Left lung (tissue), 10 donors: Measurements from ENCODE around the gene PDCD5. TPM values are rescaled to one million over a fixed set of nuclear protein-coding genes. Genes with fewer than 3 reads are reported as not detected.

Experiments
- ATAC-seq: fragments of 200-7000 bp; cut with Tn5 transposase; one replicate; pipeline ENCODE4 v1.9.1; 2020; ENCODE audit warnings: moderate library complexity
- DNase-seq, 4 donors: peaks; one replicate each; pipeline ENCODE4 v3.0.0-alpha.2; 2013 to 2020
- H3K27ac ChIP-seq, 2 donors: fragments of 200-600 bp; sonication (generic) in 1 of 2; one replicate each; pipeline versions ENCODE4 v1.5.0 to v1.8.0; 2020 to 2021
- H3K27me3 ChIP-seq, 2 donors: fragments of 200-600 bp; sonication (generic) in 1 of 2; one replicate each; pipeline versions ENCODE4 v1.5.0 to v1.8.0; 2020 to 2021
- H3K36me3 ChIP-seq, 2 donors: fragments of 200-600 bp; sonication (generic) in 1 of 2; one replicate each; pipeline versions ENCODE4 v1.5.0 to v1.8.0; 2020 to 2021
- H3K4me1 ChIP-seq, 2 donors: fragments of 200-600 bp; one replicate each; pipeline ENCODE4 v1.8.0; 2021
- H3K4me3 ChIP-seq, 2 donors: fragments of 200-600 bp; sonication (generic) in 1 of 2; one replicate each; pipeline versions ENCODE4 v1.5.0 to v1.8.0; 2020 to 2021; ENCODE audit warnings: mild to moderate bottlenecking in 1 of 2
- H3K9me3 ChIP-seq, 2 donors: fragments of 200-600 bp; sonication (generic) in 1 of 2; one replicate each; pipeline versions ENCODE4 v1.5.0 to v1.8.0; 2020 to 2021
- intact Hi-C, 2 donors: fragments of 100-400 bp; cut with DNase I; formaldehyde crosslinking; loops; one replicate each; pipeline versions ENCODE4 v1.11.2 to v1.14.2; 2022
- polyA plus RNA-seq, 6 donors: library from polyadenylated mRNA; unstranded; fragments of 120-200 nt; gene quantifications; one replicate each; pipeline ENCODE4 v1.2.1, GENCODE V29; 2013; ENCODE audit not compliant: insufficient read length in 6 of 6
- total RNA-seq, 2 donors: library from RNA; stranded (reverse); fragmentation: NEBNext Ultra II Directional; extraction: Animal tissue kit (Norgen Biotek cat#: 25700); gene quantifications; one replicate each; pipeline ENCODE4 v1.2.1, GENCODE V29; 2021
- TF ChIP-seq, protein P1 (sequence below), 2 donors: fragments of 200-600 bp; sonication (generic) in 1 of 2; IDR thresholded peaks; one replicate each; pipeline versions ENCODE4 v1.5.0 to v1.8.0; 2021; ENCODE audit warnings: antibody characterized with exemption in 2 of 2
- donor health status: DM: no; HTN: yes; CAD: no.
- donor health status: DM: no; HTN: no; CAD: no.

Gene PDCD5
- total and polyA plus RNA-seq, 8 donors: 69.3 to 131 (median 115) TPM

DNA sequence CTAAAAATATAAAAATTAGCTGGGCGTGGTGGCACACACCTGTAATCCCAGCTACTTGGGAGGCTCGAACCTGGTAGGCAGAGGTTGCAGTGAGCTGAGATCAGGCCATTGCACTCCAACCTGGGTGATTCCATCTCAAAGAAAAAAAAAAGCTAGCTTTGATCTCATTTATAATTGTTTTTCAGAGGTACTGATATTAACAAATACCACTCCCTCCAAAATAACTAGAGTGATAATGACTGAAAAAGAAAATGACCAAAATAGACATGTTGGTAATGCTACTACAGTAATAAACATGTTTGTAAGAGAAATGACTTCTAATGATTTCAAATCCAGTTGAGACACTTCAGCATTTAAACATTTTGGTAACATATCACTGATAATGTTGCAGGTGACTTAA lies 13.0 kb downstream of the PDCD5 start:
- no peaks in the 10 kb centered on the region for H3K9me3 ChIP-seq
- peaks cover 4 to 69% of the 10 kb centered on the region in 2 donors for H3K36me3 ChIP-seq
- ATAC-seq: no peak

DNA sequence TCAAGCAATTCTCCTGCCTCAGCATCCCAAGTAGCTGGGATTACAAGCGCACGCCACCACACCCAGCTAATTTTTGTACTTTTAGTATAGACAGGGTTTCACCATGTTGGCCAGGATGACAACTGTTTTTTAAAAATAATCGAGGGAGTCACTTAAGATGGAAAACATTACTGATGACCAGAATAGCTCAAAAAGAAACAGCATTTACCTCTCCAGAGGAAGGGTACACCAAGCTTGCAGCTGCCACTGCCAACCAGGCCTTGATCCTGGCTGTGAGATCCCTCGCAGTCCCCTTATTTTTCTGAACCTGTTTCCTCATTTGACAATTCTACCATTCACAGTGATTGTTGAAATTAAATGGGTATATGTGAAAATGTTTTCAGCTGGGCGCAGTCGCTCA lies 14.5 kb downstream of the PDCD5 start:
- TF ChIP-seq, protein P1, sequence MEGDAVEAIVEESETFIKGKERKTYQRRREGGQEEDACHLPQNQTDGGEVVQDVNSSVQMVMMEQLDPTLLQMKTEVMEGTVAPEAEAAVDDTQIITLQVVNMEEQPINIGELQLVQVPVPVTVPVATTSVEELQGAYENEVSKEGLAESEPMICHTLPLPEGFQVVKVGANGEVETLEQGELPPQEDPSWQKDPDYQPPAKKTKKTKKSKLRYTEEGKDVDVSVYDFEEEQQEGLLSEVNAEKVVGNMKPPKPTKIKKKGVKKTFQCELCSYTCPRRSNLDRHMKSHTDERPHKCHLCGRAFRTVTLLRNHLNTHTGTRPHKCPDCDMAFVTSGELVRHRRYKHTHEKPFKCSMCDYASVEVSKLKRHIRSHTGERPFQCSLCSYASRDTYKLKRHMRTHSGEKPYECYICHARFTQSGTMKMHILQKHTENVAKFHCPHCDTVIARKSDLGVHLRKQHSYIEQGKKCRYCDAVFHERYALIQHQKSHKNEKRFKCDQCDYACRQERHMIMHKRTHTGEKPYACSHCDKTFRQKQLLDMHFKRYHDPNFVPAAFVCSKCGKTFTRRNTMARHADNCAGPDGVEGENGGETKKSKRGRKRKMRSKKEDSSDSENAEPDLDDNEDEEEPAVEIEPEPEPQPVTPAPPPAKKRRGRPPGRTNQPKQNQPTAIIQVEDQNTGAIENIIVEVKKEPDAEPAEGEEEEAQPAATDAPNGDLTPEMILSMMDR (IDR thresholded peaks at IDR 0.05): no peak
- Histone ChIP-seq H3K27ac (no peak overlapping the region), H3K27me3 (no peaks in the 10 kb centered on the region), H3K4me1 (no peaks in the 10 kb centered on the region), H3K9me3 (no peaks in the 10 kb centered on the region), H3K36me3 (peaks cover 4 to 78% of the 10 kb centered on the region in 2 donors), H3K4me3 (no peak overlapping the region)
- no peak for DNase-seq
- intact Hi-C loops: no loop called here
- no peak for ATAC-seq

More for the DNA sequence above, 13.0 kb downstream of the PDCD5 start:
- H3K27me3 ChIP-seq: no peaks in the 10 kb centered on the region
- no peak overlapping the region for H3K4me3 ChIP-seq
- DNase-seq: no peak
- no peak overlapping the region for H3K27ac ChIP-seq
- TF ChIP-seq, protein P1 (IDR thresholded peaks at IDR 0.05): no peak
- intact Hi-C loops: no loop called here
- H3K4me1 ChIP-seq: no peaks in the 10 kb centered on the region

DNA sequence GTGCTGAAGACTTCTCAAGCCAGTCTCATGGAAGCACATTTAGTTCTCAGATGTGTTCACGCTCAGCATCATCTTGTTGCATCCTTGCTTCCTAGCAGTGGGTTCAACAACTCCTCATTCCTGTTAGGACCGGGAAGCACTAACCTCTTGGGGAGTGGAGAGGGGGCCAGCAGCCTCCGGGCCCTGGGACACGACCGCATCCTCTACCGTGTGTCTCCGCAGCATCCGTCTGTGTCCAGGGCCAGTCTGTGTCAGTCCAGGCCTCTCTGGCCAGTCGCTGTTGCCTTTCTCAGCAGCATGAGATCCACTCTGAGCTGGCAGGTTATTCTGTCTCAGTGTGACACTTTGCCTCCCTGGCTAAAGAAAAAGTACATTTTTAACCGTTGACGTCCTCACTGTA lies 17.0 kb downstream of the PDCD5 start:
- Histone ChIP-seq H3K4me1 (no peaks in the 10 kb centered on the region), H3K9me3 (no peaks in the 10 kb centered on the region), H3K27me3 (no peaks in the 10 kb centered on the region), H3K27ac (no peak overlapping the region), H3K4me3 (no peak overlapping the region), H3K36me3 (peaks cover 4 to 94% of the 10 kb centered on the region in 2 donors)
- DNase-seq (no peak), ATAC-seq (no peak)
- intact Hi-C loops: no loop called here
- TF ChIP-seq, protein P1 (IDR thresholded peaks at IDR 0.05): no peak

DNA sequence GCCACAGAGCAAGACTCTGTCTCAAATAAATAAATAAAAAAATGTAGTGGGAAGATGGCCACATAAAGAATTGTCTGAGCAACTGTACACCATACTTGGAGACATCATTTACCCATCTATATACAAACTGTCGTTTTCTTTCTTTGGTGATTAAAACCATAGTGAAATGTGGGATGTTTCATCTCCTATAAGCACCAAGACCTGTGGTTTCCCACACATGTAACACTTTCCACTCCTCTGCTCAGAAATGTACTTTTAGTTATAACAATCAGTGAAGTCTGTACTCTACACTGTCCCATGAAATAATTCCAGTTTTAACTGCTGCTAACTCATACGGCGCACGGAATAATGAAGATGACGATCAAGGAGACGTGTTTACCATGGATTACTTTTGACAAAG lies 18.3 kb downstream of the PDCD5 start:
- no peaks in the 10 kb centered on the region for H3K27me3 ChIP-seq
- DNase-seq: no peak
- no peak overlapping the region for H3K27ac ChIP-seq
- no peak overlapping the region for H3K4me3 ChIP-seq
- intact Hi-C loops: no loop called here
- peaks cover 4 to 94% of the 10 kb centered on the region in 2 donors for H3K36me3 ChIP-seq
- H3K9me3 ChIP-seq: no peaks in the 10 kb centered on the region
- TF ChIP-seq, protein P1 (IDR thresholded peaks at IDR 0.05): no peak
- H3K4me1 ChIP-seq: no peaks in the 10 kb centered on the region
- ATAC-seq: no peak

DNA sequence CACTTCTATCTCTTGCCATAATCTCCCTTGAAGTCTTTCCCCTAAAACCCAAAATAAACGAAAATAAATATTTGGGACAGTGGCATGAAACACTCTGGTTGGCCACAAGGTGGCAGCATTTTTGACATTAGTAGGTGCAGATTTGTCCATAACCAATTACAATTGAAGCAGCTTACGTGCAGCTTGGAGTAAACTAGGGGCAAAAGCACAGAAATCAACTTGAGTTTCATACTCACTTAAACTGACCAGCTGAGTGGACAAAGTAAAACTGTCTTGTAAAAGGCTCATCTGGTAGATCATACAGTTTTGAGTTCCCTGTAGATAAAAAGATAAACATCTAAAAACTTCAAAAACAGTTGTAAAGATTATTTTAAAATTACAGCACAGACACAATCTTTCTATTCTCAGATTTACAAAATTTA lies 18.8 kb downstream of the PDCD5 start:
- Histone ChIP-seq H3K9me3 (no peaks in the 10 kb centered on the region), H3K4me1 (no peaks in the 10 kb centered on the region), H3K36me3 (peaks cover 4 to 94% of the 10 kb centered on the region in 2 donors), H3K4me3 (no peak overlapping the region), H3K27ac (no peak overlapping the region), H3K27me3 (no peaks in the 10 kb centered on the region)
- ATAC-seq: peak; percentile 79
- DNase-seq: peak in 2 of 4 donors; percentile 29 to 46
- intact Hi-C loops: no loop called here
- TF ChIP-seq, protein P1 (IDR thresholded peaks at IDR 0.05): peak; percentile 74 to 86
